Pons (tissue), 1 donor: ENCODE measurements around the gene SAMD14.
A peak's percentile ranks its signal among the peaks of the same experiment; 100 is the strongest.

Experiments
- DNase-seq: peaks from one replicate; pipeline ENCODE4 v3.0.0-alpha.2; 2016; ENCODE audit warnings: low spot score

The SAMD14 gene

DNA sequence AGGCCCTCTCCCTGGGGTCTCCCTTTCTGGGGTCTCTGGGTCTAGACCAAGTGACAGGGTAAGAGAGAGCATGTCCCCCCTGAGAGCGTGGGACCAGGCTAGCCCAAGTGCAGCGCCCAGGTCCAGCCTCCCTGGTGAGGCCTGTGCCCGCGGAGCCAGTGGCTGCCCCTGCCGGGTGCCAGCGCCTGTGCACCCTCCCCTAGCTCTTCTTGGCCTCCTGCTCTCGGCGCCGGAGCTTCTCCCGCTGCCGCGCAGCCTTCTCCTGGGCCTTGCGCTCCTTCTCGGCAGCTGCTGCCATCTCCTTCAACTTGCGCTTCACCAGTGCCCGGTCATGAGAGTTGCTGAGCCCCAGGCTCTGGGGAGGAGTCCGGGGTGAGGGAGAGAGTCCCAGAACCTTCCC is 17.3 kb downstream of the SAMD14 start:
- DNase-seq: no peak

GRCh38 chr17:50111673-50112655 is 18.0 kb downstream of the SAMD14 start:
- no peak for DNase-seq

DNA sequence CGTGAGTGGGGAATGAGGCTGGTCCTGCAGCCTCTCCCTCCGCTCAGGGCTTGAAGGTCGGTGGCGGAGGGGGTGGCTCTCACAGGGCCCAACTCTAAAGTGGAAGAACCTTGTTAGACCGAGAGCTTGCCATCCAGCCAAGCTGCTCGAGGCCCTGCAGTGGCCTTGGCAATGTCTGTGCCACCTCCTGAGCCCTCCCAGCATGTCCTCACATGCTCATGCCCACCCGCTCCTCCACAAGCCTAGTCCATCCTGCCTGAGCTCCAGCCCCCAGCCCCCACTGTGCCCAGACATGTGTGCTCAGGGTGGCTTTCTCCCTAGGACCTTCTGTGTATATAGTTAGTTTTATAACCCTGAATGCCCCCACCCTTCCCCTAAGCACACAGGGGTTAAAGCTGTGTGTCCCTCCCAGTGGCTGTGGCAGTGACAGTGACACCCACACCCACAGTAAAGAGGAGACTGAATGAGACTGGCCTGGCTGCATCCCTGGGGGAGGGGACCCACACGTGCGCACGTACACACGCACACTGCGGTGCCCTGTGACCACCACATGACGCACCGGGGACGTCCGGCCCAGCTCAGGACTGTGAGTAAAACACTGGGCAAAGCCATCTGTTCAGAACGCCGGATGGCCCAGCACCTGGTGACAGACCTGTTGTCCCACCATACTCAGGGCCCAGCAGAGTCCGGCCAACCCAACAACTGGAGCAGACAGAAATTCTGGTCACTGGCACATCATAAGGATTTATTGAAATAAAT is 19.2 kb downstream of the SAMD14 start:
- DNase-seq: no peak

GRCh38 chr17:50109785-50110184 is 20.2 kb downstream of the SAMD14 start:
- no peak for DNase-seq

- DNase-seq: no peak
Measured at GRCh38 chr17:50109207-50109606, 20.8 kb downstream of the SAMD14 start.

DNA sequence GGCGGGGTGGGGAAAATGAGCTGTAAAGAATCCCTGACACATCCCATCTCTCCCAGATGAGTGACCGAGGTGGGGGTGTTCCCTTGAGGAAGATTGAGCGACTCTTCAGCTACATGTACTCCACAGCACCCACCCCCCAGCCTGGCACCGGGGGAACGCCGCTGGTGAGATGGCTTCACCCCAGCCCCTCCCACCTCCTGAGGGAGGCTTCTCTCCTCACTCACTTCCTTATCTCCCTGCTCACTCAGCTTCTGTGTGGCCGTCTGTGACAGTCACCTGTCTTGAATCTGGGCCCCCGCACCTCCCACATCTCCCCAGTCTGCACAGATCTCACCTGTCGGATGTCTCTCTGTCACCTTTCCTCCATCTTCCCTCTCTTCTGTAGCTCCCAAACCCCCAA is 21.4 kb downstream of the SAMD14 start:
- DNase-seq: no peak

DNA sequence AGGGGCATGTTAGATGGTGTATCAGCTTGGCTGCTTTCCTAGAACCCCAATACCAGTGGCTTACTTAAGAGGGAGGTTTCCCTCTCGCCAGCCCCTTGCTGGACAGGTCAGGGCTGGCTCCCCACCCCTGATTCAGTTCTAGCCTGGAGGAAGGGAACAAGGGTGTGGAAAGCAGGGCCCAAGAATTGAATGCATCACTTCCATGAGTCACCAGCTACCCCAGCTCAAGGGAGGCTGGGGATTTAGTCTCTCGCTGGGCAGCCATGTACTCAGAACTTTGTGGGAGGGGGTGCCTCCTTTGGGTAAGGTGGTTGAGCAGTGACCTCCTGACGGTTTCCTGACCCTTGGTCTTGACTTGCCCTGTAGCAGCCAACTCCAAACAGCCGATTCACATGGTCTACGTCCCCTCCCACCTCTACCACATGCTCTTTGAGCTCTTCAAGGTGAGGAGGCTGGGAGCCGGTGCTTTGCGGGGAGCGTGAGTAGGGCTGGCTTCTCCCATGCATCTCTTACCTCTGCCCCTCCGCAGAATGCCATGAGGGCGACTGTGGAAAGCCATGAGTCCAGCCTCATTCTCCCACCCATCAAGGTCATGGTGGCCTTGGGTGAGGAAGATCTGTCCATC is 22.1 kb downstream of the SAMD14 start:
- DNase-seq: no peak

DNA sequence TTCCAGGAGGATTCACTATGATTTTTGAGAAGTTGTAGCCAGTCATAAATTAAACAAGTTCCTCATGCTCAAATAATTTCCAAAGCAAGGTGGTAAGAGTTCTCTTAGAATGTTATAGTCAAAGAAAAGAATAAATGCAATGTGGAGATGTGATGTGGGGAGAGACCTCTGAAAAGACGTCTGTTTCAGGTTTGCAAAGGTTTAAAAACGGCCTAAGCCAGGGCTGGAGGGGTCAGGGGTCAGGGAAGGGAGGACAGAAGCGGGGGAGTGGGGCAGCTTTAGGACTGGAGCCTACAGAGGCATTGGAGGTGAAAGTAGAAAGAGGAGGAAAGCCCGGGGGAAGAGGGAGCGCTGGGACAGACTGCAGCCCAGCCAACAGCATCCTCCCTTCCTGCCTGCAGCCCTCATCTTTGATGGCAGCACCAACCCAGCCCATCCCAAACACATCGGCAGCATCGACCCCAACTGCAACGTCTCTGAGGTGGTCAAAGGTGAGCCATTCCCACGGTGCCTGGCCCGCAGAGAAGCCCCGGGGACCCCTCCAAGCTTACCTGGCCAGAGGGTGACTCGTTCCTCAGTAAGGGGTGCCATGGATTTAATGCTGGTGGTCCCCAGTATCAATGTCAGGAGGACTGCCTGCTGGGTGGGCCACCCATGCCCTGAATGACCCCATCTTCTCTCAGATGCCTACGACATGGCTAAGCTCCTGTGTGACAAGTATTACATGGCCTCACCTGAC is 23.4 kb downstream of the SAMD14 start:
- DNase-seq: no peak

DNA sequence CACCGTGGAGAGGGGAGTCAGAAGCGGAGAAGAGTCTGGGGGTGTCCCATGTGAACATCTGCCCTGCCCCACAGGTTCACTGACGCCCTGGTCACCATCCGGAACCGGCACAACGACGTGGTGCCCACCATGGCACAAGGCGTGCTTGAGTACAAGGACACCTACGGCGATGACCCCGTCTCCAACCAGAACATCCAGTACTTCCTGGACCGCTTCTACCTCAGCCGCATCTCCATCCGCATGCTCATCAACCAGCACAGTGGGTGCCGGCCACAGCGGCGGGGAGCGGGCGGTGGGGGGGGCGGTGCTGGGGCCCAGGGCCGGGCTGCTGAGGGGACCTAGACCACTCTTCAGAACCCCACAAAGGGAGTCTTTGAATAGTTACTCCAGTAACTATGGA is 24.1 kb downstream of the SAMD14 start:
- no peak for DNase-seq

DNA sequence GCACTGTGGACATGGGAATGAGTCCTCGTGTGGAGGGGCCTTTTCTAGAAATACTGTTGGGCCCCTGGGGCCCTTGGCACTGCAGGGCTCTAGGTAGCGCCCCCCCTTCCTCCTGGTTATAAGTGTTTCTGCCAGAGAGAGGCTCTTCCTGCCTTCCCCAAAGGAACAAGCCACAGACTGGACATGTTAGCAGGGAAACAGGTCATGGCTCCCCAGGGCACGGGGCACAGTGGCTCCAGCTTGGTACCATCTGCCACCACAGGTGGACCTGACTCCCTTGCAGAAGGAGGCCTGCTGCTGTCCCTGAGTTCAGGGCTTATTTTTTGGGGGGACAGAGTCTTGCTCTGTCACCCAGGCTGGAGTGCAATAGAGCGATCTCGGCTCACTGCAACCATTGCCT is 26.0 kb downstream of the SAMD14 start:
- no peak for DNase-seq

DNA sequence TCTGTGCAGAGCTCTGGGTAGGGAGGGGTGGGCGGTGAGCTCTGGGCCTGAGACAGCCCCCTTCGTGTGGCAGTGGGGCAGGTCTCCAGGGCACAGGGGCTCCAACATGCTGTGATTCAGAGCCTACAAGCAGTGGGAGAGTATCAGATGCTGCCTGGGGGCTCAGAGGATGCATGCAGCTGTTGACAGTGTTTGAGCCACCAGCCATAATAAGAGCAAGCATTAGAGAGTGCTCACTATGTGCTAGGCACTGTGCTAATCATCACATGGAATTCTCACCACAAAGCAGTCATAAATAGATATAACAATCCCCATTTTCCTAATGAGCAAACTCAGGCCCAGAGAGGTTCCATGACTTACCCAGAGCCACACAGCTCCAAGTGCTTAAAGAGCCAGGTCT is 26.7 kb downstream of the SAMD14 start:
- DNase-seq: no peak

DNA sequence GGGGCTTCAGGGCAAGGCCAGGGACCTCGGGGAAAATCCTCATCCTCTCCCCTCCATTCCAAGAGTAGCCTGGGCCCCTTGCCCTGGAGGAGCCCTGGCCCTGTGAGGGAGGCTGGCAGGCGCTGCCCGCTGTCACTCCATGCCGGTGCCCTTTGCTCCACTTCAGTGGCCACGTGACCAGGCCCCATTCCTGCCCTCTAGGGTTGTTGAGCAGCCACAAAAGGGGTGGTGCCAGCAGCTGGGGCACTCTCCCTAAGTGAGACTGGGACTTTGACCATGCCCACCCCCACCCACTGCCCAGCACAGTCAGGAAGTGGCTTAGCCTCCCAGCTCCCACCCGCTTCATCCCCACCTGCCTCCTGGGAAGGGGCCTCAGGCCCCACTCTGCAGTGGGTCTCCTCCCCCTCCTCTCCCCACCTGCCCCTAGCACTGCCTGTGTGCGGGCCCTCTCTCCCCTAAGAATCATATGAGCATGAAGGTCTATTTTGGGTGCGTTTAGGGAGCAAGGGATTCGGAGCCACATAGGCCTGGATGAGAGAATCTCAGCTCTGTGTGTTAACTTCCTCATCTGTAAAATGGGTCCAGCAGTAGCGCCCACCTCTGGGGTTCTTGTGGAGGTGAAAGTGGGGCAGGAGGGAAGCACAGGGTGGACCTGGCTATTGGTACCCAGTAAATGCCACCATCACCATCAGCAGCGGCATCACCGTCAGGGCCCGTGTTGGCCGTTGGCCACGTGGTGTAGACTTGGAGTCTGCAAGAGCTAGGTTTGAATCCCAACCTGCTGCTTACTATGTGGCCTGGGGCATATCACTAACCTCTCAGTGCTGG is 27.6 kb downstream of the SAMD14 start:
- DNase-seq: peak; percentile 34

- DNase-seq: no peak
Measured at GRCh38 chr17:50101346-50102163, 28.4 kb downstream of the SAMD14 start.

DNA sequence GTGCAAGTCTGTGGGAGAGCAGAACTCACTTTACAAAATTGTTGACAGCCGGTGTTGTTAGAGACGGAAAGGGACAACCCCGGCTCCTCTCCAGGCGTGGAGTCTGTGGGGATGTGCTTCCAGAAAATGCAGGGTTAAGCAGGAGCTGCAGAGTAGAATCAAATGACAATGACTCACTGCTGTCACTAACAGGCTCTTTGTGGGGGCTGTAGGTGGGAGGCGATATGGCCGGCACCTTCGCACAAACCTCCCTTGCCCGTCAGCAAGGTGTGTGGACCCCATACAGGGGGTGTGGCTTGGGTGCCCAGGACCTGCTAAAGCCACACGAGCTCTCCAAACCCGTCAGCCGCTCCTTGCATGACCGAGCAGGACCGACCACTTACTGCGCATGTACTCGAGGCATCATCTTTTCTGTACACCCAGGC is 29.0 kb downstream of the SAMD14 start:
- peak; percentile 17 for DNase-seq

- no peak for DNase-seq
Measured at GRCh38 chr17:50100480-50100883, 29.5 kb downstream of the SAMD14 start.

DNA sequence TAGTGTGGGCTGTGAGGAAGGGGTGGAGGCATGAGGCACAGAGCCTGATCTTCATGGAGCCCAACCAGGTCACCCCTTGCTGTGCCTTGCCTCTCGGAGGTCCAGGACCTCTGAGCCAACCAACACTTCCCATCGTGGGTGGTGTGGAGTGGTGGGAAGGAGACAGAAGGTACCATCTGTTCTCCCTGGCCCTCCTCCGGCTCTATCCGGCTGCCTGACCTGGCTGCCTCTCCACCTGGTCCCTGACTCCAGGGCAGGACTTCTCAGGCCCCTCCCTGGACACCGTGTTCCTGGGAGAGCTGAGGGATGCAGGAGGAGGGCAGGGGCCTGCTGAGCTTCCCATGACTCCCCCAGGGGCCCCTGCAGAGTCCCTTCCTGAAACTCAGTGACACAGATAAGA is 31.0 kb downstream of the SAMD14 start:
- no peak for DNase-seq

DNA sequence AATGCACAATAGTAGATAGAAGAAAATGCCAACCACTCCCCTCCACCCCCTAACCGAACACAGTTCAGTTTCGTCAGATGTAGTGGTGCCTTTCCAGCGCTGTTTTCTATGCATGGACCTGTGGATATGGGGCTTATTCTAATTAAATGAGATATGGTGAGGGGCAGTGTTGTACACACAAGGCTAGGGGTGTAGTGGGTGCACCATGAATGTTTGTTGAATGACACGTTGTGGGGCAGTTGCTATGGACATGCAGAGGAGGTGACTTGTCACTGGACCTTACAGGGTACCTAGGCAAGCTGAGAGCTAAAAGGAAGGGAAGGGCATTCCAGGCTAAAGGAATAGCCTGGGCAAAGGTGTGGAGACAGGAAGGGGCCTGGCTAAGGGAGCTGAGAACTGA is 31.4 kb downstream of the SAMD14 start:
- no peak for DNase-seq

DNA sequence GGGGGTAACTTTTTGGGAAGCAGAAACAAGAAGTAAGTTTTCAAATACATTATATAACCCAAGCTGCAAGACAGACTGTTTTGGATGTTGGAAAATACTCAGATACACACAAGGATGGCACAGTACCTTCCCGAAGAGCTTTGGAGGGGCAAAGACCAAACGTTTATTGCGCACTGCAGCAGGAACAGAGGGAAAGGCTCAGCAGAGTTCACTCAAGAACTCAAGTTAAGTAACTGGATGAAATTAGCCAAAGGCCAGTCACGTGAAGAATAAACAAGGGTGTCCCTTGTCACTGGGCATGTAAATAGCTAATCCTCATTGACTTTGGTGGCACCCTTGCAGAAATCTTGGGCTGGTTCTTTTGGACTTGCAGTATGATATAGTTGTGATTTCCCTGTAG is 32.0 kb downstream of the SAMD14 start:
- no peak for DNase-seq

DNA sequence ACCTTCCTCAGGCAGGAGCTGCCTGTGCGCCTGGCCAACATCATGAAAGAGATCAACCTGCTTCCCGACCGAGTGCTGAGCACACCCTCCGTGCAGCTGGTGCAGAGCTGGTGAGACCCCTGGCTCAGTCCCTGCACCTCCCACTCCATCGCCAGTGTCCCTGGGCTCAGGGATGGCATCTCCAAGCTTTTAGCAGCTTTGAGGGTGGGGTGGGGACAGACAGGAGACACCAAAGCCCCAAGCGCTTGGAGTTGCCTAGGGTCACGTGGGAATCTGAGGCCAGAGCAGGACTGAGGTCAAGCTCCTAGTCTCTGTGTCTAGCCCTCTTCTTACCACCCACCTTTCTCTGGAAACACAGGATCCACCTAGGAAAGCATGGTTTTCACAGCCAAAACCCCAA is 32.5 kb downstream of the SAMD14 start:
- DNase-seq: no peak

DNA sequence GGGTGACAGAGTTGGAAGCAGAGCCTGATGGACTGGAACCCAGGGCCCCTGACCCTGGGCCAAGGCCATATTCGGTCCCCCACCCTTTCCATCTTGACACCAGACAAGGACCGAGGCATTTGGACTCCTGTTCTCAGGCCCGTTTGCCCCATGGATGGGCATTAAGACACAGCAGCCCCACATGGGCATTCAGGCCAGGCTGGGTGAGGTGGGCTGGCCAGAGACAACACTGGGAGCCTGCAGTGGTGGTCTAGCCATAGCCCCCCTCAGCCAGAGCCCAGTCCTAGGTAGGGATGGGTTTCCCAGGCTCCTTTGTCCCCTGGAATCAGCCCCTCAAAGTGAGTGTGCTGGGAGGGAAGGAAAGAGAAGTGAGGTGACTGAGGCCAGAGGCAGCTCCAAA is 33.2 kb downstream of the SAMD14 start:
- no peak for DNase-seq
